Hematopoietic multipotent progenitor cell treated with erythropoietin and hydrocortisone succinate and interleukin-3 and kit ligand, for 15 days (in vitro differentiated cells): ENCODE data around the gene SIRT5.
A peak's percentile ranks its signal among the peaks of the same experiment; 100 is the strongest.

Experiments used
- DNase-seq: peaks from one replicate; pipeline ENCODE4 v3.0.0-alpha.2; 2015; ENCODE audit warnings: low spot score

SIRT5 gene

GRCh38 chr6:13574571-13575376, at the start of gene SIRT5:
Gene SIRT5, plus strand, starts transcription at chr6:13574601. Its CDS starts 9,510 bp downstream, at chr6:13584111.
- DNase-seq: no peak

GRCh38 chr6:13524801-13525508, 49.4 kb upstream of the SIRT5 start:
- no peak for DNase-seq

- DNase-seq: no peak
These were observed 48.1 kb upstream of the SIRT5 start for GRCh38 chr6:13526357-13526726.

DNA sequence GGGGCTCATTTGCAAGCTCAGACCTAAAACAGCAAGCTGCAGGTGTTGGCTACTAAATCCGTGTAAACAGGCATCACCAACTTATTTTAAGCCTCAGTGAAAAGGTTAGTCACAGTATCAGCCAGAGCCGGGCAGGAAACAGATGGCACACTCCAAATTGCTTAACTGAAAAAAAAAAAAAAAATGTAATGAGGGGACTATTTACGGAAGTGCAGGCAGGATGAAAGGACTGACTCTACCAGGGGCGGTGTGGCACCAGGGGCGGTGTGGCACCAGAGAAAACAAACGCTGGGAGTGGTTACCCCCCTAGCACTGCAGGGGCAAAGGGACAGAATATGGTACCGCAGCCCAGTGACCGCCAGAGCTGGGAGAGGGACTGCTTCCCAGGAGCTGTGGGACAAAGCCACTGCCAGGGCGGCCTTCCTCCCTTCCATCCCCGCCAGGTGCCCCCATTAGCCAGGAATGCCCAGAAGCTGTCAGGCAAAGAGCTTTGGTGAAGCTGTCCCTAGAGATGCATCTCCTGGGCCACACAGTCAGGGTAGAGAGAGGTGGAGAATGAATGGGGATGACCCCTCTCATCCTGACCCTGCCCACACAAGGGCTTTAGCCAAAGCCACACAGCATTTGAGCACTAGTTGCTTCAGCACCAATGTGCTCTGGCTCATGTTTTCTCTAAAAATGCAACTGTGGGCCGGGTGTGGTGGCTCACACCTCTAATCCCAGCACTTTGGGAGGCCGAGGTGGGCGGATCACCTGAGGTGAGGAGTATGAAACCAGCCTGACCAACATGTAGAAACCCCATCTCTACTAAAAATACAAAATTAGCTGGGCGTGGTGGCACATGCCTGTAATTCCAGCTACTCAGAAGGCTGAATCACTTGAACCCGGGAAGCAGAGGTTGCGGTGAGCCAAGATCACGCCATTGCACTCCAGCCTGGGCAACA, 47.4 kb upstream of the SIRT5 start:
- DNase-seq: no peak

DNA sequence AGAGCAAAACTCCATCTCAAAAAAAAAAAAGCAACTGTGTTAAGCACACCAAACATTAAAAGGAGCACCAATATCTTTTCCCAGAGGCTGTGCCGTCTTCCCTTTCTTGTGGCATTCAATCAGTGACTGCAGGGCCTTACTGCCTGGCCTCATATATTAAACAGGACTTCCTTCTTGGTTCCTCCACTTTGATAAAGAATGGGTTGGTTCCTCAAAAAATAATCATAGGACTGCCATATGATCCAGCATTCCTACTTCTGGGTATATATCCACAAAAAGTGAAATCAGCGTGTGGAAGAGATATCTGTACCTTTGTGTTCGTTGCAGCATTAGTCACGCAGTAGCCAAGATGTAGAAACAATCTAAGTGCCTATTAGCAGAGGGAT, 46.7 kb upstream of the SIRT5 start:
- DNase-seq: no peak

DNA sequence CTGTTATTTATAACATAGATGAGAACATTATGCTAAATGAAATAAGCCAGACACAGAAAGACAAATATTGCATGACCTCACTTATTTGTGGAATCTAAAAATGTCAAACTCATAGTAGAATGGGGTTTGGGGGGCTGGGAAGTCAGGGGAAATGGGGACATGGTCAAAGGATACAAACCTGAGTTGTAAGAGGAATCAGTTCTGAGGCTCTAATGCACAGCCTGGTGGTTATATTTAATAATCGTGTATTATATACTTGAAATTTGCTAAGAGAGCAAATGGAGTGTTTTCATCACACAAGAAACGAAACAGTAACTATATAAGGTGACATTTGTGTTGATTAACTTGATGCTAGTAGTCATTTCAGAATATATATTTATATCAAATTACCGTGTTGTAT, 46.2 kb upstream of the SIRT5 start:
- no peak for DNase-seq

DNA sequence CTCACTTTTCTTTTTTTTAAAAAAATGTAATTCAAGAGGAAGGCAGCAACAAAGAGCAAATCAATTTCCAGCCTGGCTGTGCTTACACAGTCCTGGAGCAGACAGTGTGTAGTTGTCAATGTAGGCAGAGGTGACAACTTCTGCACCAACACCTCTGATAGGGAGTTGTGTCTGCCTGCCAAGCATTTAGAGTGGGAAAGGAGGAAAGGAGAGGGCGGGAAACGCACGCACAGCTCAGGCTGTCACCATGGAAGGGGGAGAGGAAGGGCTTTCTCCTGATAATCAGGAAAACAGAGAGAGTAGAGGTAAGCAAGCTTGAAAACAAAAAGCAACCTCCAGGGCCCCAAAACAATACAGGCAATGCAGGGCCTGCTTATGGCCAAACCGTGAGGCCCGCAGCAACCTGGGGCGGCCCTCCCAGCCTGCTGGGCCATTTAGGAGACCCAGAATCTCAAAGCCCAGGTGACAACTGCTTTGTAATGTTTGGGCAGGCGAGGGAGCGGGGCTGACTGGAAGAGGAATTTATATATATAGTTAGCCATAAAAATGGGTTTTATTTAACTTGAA, 45.5 kb upstream of the SIRT5 start:
- DNase-seq: no peak

GRCh38 chr6:13531956-13532355, 42.4 kb upstream of the SIRT5 start:
- no peak for DNase-seq

- DNase-seq: no peak
These were observed 39.9 kb upstream of the SIRT5 start for GRCh38 chr6:13534536-13534935.

DNA sequence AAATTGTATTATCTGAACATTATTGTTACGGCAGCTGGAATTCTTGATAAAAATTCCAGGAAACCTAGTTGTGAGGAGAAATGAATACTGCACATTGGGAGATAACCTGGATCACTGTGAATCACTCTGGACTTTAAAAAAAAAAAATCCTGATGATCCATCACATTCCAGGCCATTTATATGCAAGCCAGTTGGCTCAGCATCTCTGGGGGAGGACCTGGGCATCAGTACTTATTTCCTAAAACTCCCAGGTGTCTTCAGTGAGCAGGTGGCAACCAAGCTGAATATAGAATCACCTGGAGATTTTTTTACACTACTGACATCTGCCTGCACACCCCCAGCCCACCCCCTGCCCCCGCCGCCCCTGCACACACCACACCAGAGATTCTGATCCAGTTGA, 39.1 kb upstream of the SIRT5 start:
- no peak for DNase-seq

DNA sequence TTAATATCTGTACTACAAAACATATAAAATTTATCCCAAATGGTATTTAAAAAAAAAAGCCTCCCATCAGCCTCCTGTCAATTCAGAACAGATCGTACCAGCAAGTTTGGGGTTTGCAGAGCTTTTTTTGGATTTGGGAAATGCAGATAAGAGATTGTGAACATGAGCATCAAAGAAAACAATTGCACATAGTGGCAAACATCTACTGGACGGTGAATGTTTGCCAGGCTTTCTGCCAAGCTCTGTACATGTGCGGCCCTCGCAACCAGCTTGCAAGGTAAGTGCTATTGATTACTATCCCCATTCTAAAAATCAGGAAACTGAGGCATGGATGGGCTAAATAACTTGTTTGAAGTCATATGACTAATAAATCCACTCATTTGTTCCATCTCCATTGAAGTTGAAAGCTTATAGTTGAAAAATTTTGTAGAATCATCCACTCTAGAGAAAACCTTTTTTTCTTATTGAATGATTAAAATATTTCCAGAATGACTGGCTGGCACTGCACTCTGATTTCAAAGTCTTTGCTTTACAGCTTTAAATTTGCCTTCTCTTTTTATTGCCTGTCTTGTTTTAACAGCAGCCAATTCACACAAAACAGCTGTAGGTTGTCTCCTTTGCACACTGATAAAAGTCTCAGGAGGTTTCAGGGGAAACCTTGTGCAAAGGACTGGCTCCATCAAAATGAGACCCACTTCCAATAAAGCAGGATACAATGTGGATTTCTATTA, 37.4 kb upstream of the SIRT5 start:
- DNase-seq: no peak

GRCh38 chr6:13537527-13537897, 36.9 kb upstream of the SIRT5 start:
- DNase-seq: no peak

GRCh38 chr6:13538084-13538483, 36.3 kb upstream of the SIRT5 start:
- peak; percentile 59 for DNase-seq

- DNase-seq: no peak
These were observed 35.8 kb upstream of the SIRT5 start for GRCh38 chr6:13538600-13538999.

DNA sequence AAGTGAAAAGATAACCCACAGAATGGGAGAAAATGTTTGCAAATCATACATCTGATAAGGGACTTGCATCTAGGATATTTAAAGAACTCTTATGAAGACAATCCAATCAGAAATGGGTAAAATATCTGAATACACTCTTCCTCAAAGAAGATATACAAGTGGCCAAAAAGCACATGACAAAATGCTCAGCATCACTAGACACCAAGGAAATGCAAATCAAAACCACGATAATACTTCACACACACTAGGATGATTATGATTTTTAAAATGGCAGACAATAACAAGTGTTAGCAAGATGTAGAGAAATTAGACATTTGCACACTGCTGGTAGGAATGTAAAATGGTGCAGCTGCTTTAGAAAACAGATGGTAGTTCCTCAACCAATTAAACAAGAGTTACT, 34.8 kb upstream of the SIRT5 start:
- DNase-seq: no peak

- no peak for DNase-seq
These were observed 32.9 kb upstream of the SIRT5 start for GRCh38 chr6:13541496-13541895.

GRCh38 chr6:13544454-13545186, 29.8 kb upstream of the SIRT5 start:
- no peak for DNase-seq

DNA sequence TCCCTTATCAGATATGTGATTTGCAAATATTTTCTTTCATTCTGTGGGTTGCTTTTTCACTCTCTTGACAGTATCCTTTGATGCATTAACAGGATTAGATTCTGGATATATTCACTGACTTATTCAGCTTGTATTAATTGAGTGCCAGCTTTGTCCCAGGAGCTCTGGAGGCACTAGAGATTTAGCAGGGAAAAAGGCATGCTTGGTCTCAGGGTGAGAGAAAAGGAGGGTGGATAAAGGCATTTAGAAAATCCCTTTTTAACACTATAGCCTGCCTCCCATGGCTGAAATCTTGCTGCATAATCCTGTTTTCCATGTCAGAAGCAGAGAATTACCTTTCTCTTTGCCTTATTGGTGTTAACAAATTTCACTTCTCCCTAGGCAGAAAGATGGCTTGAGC, 28.5 kb upstream of the SIRT5 start:
- no peak for DNase-seq

DNA sequence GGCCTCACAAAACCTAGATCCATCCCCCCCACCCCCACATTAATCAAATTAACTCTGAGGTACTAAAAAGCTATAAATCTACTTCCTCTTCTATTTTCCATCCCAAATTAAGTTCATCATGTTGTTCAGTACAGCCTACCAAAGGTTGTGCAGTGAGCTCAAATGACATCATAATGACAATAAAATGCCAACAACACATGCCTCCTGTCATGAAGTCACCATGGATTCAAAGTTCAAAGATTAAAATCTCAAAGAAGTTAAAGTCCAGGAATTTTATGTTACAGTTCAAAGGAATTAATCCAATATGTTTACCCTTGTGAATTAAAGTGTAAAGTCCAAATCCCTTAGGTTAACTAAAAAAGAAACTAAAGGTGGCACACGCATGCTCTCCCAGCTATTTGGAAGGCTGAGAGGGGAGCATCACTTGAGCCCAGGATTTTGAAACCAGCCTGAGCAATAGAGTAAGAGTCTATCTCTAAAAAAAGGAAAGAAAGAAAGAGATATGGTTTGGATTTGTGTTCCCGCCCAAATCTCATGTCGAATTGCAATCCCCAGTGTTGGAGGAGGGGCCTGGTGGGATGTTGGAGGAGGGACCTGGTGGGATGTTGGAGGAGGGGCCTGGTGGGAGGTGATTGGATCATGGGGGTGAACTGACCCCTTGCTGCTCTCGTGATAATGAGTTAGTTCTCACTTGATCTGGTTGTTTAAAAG, 25.7 kb upstream of the SIRT5 start:
- DNase-seq: no peak

DNA sequence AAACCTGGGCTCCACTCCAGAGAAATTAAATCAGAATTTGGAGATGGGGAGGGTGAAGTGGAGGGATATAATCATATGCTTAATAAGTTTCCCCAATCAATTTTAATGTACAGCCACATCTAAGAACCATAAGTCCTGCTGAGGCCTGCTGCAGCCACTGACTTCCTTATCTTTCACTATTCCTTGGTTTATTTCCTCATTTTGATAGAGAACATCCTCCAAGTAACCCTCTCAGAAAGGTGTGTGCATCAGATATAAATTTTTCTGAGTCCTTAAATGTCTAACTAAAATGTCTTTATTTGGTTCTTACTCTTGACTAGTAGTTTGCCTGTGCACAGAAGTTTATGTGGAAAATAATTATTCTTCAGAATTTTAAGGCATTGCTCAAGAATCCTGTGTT, 23.7 kb upstream of the SIRT5 start:
- DNase-seq: no peak
